BLaER1 (cell line): Measurements from ENCODE around the gene PIEZO1.
A peak's percentile ranks its signal among the peaks of the same experiment; 100 is the strongest.

Experiments
- H3K27ac ChIP-seq: shearing (Covaris generic); formaldehyde crosslinking; 2 replicates; pipeline ENCODE4 v1.8.1; 2022
- H3K27me3 ChIP-seq: shearing (Covaris generic); formaldehyde crosslinking; 2 replicates; pipeline ENCODE4 v1.8.1; 2022
- H3K36me3 ChIP-seq: shearing (Covaris generic); formaldehyde crosslinking; 2 replicates; pipeline ENCODE4 v1.8.1; 2022
- H3K4me1 ChIP-seq: shearing (Covaris generic); formaldehyde crosslinking; 2 replicates; pipeline ENCODE4 v1.8.1; 2022
- H3K4me2 ChIP-seq: shearing (Covaris generic); formaldehyde crosslinking; 2 replicates; pipeline ENCODE4 v1.8.1; 2022
- H3K4me3 ChIP-seq: shearing (Covaris generic); formaldehyde crosslinking; 2 replicates; pipeline ENCODE4 v1.8.1; 2022
- H3K9ac ChIP-seq: shearing (Covaris generic); formaldehyde crosslinking; 2 replicates; pipeline ENCODE4 v1.8.1; 2022
- H3K9me3 ChIP-seq: shearing (Covaris generic); formaldehyde crosslinking; 2 replicates; pipeline ENCODE4 v1.8.1; 2022
- H4K20me1 ChIP-seq: shearing (Covaris generic); formaldehyde crosslinking; 2 replicates; pipeline ENCODE4 v1.8.1; 2022
- Cebpa-rat ChIP-seq: shearing (Covaris generic); IDR thresholded peaks from 2 replicates; pipeline ENCODE4 v1.8.1; 2022

PIEZO1 gene

GRCh38 chr16:88738151-88739084 is 46.6 kb downstream of the PIEZO1 start:
- Histone ChIP-seq H3K9ac (peak overlapping the region; percentile 60), H3K36me3 (peaks cover 89% of the 10 kb centered on the region), H3K27ac (peak overlapping the region; percentile 60), H3K4me3 (0 out of 2 replicates have a peak overlapping the region, but pooled peaks have one; percentile 6), H4K20me1 (peaks cover 97% of the 10 kb centered on the region), H3K27me3 (no peaks in the 10 kb centered on the region), H3K9me3 (no peaks in the 10 kb centered on the region), H3K4me1 (peaks cover 65% of the 10 kb centered on the region), H3K4me2 (peak overlapping the region; percentile 85)
- no peak for TF ChIP-seq Cebpa-rat

DNA sequence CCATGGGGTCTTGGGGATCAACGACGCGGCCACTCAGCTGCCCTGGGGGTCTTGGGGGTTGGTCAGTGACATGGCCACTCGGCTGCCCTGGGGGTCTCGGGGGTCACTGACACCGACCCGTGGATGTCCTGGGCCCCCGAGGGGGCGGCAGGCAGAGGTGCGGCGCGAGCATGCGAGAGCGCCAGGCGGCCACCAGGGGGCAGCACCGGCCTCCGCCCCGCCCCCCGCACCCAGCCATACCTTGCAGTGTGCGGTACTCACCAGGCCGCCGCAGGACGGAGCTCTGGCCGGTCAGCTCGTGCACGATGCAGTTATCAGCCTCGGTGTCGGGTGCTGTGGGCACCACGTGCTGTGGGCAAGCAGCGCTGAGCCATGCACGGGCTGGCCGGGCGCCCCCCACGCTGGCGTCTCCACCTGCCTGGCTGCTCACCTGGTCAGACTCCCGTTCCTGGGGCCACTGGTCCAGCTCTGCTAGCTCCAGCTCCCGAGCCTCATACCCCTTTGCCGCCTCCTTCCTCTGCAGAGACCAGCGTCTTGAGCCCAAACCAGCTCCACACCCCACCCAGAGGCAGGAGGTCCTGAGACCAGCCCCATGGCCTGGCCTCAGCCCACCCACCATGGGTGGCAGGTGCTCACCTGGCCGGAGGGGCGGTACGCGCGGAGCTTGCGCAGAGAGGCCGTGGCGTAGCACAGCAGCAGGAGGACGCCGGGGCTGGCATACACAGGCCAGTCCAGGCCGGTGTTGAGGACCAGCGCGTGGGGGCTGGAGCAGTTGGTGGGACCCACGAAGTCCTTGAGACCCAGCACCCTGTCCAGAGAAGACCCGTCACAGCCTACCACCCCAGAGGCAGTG is 47.5 kb downstream of the PIEZO1 start:
- peak overlapping the region; percentile 85 for H3K4me2 ChIP-seq
- H3K9ac ChIP-seq = peak overlapping the region; percentile 60; the same call in 1 of the 2 replicates
- peaks cover 89% of the 10 kb centered on the region for H3K36me3 ChIP-seq
- no peaks in the 10 kb centered on the region for H3K9me3 ChIP-seq
- TF ChIP-seq Cebpa-rat = no peak
- H4K20me1 ChIP-seq = peaks cover 96% of the 10 kb centered on the region
- peak overlapping the region; percentile 60; the same call in 1 of the 2 replicates for H3K27ac ChIP-seq
- no peak overlapping the region for H3K4me3 ChIP-seq
- H3K4me1 ChIP-seq = peaks cover 56% of the 10 kb centered on the region
- no peaks in the 10 kb centered on the region for H3K27me3 ChIP-seq

DNA sequence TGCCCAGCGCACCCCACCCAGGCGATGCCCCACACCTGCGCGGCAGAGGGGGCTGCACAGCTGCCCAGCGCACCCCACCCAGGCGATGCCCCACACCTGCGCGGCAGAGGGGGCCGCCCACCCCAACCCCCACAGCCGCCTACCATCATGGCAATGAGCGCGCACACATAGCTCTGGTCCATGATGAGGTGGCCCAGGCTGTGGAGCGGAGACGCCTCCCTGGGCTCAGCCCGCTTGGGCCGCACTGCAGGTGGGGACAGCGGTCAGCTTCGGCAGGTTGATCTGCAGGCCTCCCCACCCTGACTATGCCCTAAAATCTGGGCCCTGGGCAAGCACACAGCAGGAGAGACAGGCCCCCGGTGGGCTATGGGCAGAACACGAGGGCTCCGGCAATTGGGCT is 48.5 kb downstream of the PIEZO1 start:
- no peak for TF ChIP-seq Cebpa-rat
- H4K20me1 ChIP-seq = peaks cover 93% of the 10 kb centered on the region
- H3K9ac ChIP-seq = no peak overlapping the region
- no peak overlapping the region for H3K4me2 ChIP-seq
- H3K27me3 ChIP-seq = no peaks in the 10 kb centered on the region
- H3K4me3 ChIP-seq = no peak overlapping the region
- H3K9me3 ChIP-seq = no peaks in the 10 kb centered on the region
- peaks cover 49% of the 10 kb centered on the region for H3K4me1 ChIP-seq
- H3K27ac ChIP-seq = no peak overlapping the region
- peaks cover 88% of the 10 kb centered on the region for H3K36me3 ChIP-seq

DNA sequence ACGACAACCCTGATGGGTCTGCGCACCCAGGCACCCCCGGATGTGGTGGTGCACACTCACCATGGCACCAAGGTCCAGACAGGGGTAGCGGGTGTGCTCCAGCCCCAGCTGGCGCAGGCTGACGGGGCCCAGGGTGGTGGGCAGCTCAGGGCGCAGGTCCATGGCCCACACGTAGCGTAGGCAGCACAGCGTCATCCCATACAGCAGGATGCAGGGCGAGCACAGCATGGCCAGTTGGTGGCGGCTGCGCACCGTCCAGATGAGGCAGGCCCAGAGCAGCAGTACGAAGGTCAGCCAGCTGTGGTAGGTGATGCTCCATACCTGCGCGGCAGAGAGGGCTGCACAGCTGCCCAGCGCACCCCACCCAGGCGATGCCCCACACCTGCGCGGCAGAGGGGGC is 48.9 kb downstream of the PIEZO1 start:
- Histone ChIP-seq H3K36me3 (peaks cover 88% of the 10 kb centered on the region), H3K27ac (no peak overlapping the region), H4K20me1 (peaks cover 93% of the 10 kb centered on the region), H3K9me3 (no peaks in the 10 kb centered on the region), H3K27me3 (no peaks in the 10 kb centered on the region), H3K9ac (no peak overlapping the region), H3K4me3 (no peak overlapping the region), H3K4me1 (peaks cover 49% of the 10 kb centered on the region), H3K4me2 (no peak overlapping the region)
- TF ChIP-seq Cebpa-rat = no peak

- Histone ChIP-seq H3K4me3 (no peak overlapping the region), H3K9ac (no peak overlapping the region), H3K27ac (no peak overlapping the region), H3K36me3 (peaks cover 88% of the 10 kb centered on the region), H3K4me1 (peaks cover 49% of the 10 kb centered on the region), H3K27me3 (no peaks in the 10 kb centered on the region), H4K20me1 (peaks cover 93% of the 10 kb centered on the region), H3K4me2 (no peak overlapping the region), H3K9me3 (no peaks in the 10 kb centered on the region)
- TF ChIP-seq Cebpa-rat = no peak
Observed at GRCh38 chr16:88735616-88736015, 49.4 kb downstream of the PIEZO1 start.

DNA sequence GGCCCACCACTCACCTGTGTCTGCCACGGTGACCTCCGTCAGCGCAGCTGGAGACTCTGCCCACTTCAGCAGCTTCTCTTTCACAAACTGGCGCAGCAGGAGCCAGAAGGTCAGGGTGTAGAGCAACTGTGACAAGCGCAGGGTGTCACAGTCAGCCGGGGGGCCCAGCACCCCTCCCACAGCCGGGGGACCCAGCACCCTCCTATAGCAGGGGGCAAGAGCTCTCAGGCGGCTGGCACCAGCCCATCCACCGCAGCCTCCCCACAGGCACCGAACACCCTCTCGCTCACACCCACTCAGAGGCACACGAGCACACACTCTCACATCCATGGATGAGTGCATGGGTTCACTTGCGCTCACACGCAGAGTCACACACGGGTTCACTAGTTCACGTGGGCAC is 49.9 kb downstream of the PIEZO1 start:
- no peak for TF ChIP-seq Cebpa-rat
- no peaks in the 10 kb centered on the region for H3K9me3 ChIP-seq
- no peak overlapping the region for H3K27ac ChIP-seq
- H3K36me3 ChIP-seq = peaks cover 88% of the 10 kb centered on the region
- no peak overlapping the region for H3K4me2 ChIP-seq
- no peak overlapping the region for H3K4me3 ChIP-seq
- H3K4me1 ChIP-seq = peaks cover 45% of the 10 kb centered on the region
- no peak overlapping the region for H3K9ac ChIP-seq
- no peaks in the 10 kb centered on the region for H3K27me3 ChIP-seq
- peaks cover 90% of the 10 kb centered on the region for H4K20me1 ChIP-seq

DNA sequence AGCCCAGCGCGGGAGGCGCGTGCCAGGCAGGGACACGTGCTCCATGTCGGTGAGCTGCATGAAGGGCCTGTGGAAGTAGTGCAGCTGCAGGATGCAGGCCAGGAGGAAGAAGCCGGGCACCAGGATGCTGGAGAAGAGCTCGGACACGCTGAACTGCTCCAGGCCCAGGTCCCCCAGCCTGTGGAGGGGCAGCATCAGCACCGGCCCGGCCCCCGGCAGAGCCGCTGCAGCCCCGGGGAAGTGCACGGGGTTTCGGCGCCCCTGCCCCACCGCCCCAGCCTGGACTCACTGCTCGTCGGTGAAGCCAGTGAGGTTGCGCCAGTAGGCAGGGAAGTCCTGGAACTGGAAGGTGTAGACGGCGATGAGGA is 50.7 kb downstream of the PIEZO1 start:
- H3K9ac ChIP-seq = no peak overlapping the region
- peaks cover 38% of the 10 kb centered on the region for H3K4me1 ChIP-seq
- H3K27ac ChIP-seq = no peak overlapping the region
- no peaks in the 10 kb centered on the region for H3K27me3 ChIP-seq
- H3K4me3 ChIP-seq = no peak overlapping the region
- no peak for TF ChIP-seq Cebpa-rat
- H4K20me1 ChIP-seq = peaks cover 82% of the 10 kb centered on the region
- no peak overlapping the region for H3K4me2 ChIP-seq
- peaks cover 86% of the 10 kb centered on the region for H3K36me3 ChIP-seq
- H3K9me3 ChIP-seq = no peaks in the 10 kb centered on the region

DNA sequence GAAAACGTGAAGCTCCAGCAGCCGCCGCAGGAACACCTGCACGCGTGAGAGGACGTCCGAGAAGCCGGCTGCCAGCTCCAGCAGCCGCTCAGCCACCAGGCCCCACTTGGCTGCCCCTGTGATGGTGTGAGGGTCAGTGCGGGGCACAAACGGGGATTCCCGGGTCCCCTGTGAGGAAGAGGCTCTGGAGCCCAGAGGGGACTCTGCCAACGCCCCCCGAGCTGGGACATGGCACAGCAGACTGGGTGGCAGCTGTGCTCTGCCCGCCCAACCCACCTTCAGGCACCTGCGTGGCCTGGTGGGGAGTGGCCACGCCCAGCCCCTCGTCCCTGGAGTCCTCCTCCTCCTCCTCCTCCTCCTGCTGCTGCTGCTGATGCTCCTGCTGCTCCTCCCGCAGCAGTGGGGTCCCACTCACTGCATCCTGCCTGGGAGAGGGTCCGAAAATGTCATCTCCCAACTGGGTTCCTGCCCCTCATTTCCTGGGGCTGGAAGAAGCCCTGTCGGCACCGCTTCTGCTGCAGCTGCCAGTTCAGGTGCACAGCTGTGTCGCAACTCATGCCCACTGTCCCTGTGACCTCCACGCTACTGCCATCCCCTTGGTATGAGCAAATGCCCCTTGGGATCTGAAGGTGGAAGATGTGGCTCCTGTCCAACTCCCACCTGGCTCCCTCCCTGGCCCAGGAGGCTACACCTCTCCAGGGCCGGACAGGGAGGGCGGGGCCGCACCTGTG is 51.2 kb downstream of the PIEZO1 start:
- Histone ChIP-seq H3K9me3 (no peaks in the 10 kb centered on the region), H3K36me3 (peaks cover 84% of the 10 kb centered on the region), H3K4me1 (peaks cover 32% of the 10 kb centered on the region), H3K27me3 (no peaks in the 10 kb centered on the region), H3K4me3 (no peak overlapping the region), H3K27ac (no peak overlapping the region), H3K9ac (no peak overlapping the region), H4K20me1 (peaks cover 77% of the 10 kb centered on the region), H3K4me2 (no peak overlapping the region)
- TF ChIP-seq Cebpa-rat = no peak

GRCh38 chr16:88732961-88733294 is 52.1 kb downstream of the PIEZO1 start:
- H3K4me3 ChIP-seq = no peak overlapping the region
- no peak for TF ChIP-seq Cebpa-rat
- H3K4me1 ChIP-seq = peaks cover 28% of the 10 kb centered on the region
- no peak overlapping the region for H3K27ac ChIP-seq
- H4K20me1 ChIP-seq = peaks cover 68% of the 10 kb centered on the region
- no peaks in the 10 kb centered on the region for H3K27me3 ChIP-seq
- no peak overlapping the region for H3K9ac ChIP-seq
- peaks cover 81% of the 10 kb centered on the region for H3K36me3 ChIP-seq
- no peaks in the 10 kb centered on the region for H3K9me3 ChIP-seq
- H3K4me2 ChIP-seq = no peak overlapping the region
